Tibial nerve (tissue), 4 donors: ENCODE data around the gene RPS14.

ENCODE experiments used
- EP300 ChIP-seq, 2 donors: sonication (generic); formaldehyde crosslinking; IDR thresholded peaks; one replicate each; pipeline ENCODE4 v1.6.1; 2017; ENCODE audit warnings: antibody characterized with exemption in 2 of 2, mild to moderate bottlenecking in 1 of 2
- POLR2A ChIP-seq, 2 donors: fragments of 450-650 bp; IDR thresholded peaks; one replicate each; pipeline ENCODE4 v1.6.1; 2017; ENCODE audit warnings: antibody characterized with exemption in 2 of 2, mild to moderate bottlenecking in 2 of 2, moderate library complexity in 2 of 2
- TF ChIP-seq, protein P1 (sequence below), 5 experiments: fragments of 200-600 bp in 3 of 5; fragments of 450-650 bp in 2 of 5; sonication (generic) in 3 of 5; IDR thresholded peaks; one replicate each; pipeline ENCODE4 v1.5.1; 2016 to 2019; ENCODE audit warnings: antibody characterized with exemption in 5 of 5, mild to moderate bottlenecking in 3 of 5, moderate library complexity in 2 of 5

DNA sequence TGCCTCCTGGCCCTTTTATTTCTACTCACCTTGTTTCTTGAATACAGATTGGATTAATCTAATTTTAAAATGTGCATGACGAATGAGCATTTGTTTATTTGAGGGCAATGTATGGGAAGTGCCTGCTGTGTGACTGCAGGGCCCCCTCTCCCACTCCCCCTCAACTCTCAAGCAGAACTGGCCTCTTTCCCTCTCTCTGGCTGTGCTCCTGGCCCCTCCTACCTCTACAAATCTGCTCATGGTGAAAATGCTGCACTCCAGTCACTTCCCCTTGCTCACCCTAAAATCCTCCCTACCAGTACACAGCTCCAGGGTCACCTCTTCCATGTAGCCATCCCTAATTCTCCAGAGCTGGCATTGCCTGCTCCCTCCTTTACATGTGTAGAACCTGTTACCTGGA is 41.2 kb upstream of the RPS14 start:
- TF ChIP-seq, protein P1, sequence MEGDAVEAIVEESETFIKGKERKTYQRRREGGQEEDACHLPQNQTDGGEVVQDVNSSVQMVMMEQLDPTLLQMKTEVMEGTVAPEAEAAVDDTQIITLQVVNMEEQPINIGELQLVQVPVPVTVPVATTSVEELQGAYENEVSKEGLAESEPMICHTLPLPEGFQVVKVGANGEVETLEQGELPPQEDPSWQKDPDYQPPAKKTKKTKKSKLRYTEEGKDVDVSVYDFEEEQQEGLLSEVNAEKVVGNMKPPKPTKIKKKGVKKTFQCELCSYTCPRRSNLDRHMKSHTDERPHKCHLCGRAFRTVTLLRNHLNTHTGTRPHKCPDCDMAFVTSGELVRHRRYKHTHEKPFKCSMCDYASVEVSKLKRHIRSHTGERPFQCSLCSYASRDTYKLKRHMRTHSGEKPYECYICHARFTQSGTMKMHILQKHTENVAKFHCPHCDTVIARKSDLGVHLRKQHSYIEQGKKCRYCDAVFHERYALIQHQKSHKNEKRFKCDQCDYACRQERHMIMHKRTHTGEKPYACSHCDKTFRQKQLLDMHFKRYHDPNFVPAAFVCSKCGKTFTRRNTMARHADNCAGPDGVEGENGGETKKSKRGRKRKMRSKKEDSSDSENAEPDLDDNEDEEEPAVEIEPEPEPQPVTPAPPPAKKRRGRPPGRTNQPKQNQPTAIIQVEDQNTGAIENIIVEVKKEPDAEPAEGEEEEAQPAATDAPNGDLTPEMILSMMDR (IDR thresholded peaks at IDR 0.05), result no peak
- TF ChIP-seq EP300 (IDR thresholded peaks at IDR 0.05) (no peak), POLR2A (IDR thresholded peaks at IDR 0.05) (no peak)
